Measurements from ENCODE around the gene RAB9A. TPM values are rescaled to one million over a fixed set of nuclear protein-coding genes. Genes with fewer than 3 reads are reported as not detected.
"Not testable (repeated sequence)": the region's sequence is repeated elsewhere in the genome, so short reads cannot be mapped to it uniquely, and the experiment has no call there.

RAB9A gene
- total RNA-seq, 1 experiment from 2014 or later, result 15.3 TPM

GRCh38 chrX:13670197-13670596 is 18.7 kb upstream of the RAB9A start:
- in situ Hi-C loops (cut with HindIII; ENCODE audit: low pct_unique_long_range_greater_than_20kb, low sequenced_read_pairs), result no loop called here
- no peak for TF ChIP-seq TCF7L2 (IDR thresholded peaks at IDR 0.05; ENCODE audit: low read depth, low read length)
- H3K4me3 ChIP-seq (ENCODE audit: low read depth in 2 of 2, low read length in 2 of 2), result no peak overlapping the region
- ChIA-PET POLR2A (no interaction called here), CTCF (no interaction called here)
- no peaks in the 10 kb centered on the region for H3K9me3 ChIP-seq (ENCODE audit: control insufficient read depth, insufficient read depth, low read depth, low read length)
- no peaks in the 10 kb centered on the region for H3K4me1 ChIP-seq (ENCODE audit: control insufficient read depth, insufficient read depth, low read length)
- intact Hi-C loops (cut with micrococcal nuclease; ENCODE audit: unreplicated experiment), result no loop called here
- DNase-seq (ENCODE audit: low read depth, low spot score) (no peak), ATAC-seq (no peak)
- no peaks in the 10 kb centered on the region for H3K27me3 ChIP-seq (ENCODE audit: control insufficient read depth, insufficient read depth, low read length)
- no peak overlapping the region for H3K27ac ChIP-seq (ENCODE audit: low read length)
- H3K36me3 ChIP-seq (ENCODE audit: control insufficient read depth, insufficient read depth, low read length), result no peaks in the 10 kb centered on the region
- no TSS peak for BruUV-seq (replicated peaks)

GRCh38 chrX:13673016-13673415 is 15.9 kb upstream of the RAB9A start:
- no peak for DNase-seq (ENCODE audit: low read depth, low spot score)
- in situ Hi-C loops (cut with HindIII; ENCODE audit: low pct_unique_long_range_greater_than_20kb, low sequenced_read_pairs) (no loop called here), intact Hi-C loops (cut with micrococcal nuclease; ENCODE audit: unreplicated experiment) (no loop called here)
- ChIA-PET POLR2A (no interaction called here), CTCF (no interaction called here)
- ATAC-seq, result no peak
- Histone ChIP-seq H3K9me3 (ENCODE audit: control insufficient read depth, insufficient read depth, low read depth, low read length) (no peaks in the 10 kb centered on the region), H3K27me3 (ENCODE audit: control insufficient read depth, insufficient read depth, low read length) (no peaks in the 10 kb centered on the region), H3K27ac (ENCODE audit: low read length) (no peak overlapping the region), H3K4me1 (ENCODE audit: control insufficient read depth, insufficient read depth, low read length) (no peaks in the 10 kb centered on the region), H3K4me3 (ENCODE audit: low read depth in 2 of 2, low read length in 2 of 2) (no peak overlapping the region), H3K36me3 (ENCODE audit: control insufficient read depth, insufficient read depth, low read length) (no peaks in the 10 kb centered on the region)
- TF ChIP-seq, protein P1, sequence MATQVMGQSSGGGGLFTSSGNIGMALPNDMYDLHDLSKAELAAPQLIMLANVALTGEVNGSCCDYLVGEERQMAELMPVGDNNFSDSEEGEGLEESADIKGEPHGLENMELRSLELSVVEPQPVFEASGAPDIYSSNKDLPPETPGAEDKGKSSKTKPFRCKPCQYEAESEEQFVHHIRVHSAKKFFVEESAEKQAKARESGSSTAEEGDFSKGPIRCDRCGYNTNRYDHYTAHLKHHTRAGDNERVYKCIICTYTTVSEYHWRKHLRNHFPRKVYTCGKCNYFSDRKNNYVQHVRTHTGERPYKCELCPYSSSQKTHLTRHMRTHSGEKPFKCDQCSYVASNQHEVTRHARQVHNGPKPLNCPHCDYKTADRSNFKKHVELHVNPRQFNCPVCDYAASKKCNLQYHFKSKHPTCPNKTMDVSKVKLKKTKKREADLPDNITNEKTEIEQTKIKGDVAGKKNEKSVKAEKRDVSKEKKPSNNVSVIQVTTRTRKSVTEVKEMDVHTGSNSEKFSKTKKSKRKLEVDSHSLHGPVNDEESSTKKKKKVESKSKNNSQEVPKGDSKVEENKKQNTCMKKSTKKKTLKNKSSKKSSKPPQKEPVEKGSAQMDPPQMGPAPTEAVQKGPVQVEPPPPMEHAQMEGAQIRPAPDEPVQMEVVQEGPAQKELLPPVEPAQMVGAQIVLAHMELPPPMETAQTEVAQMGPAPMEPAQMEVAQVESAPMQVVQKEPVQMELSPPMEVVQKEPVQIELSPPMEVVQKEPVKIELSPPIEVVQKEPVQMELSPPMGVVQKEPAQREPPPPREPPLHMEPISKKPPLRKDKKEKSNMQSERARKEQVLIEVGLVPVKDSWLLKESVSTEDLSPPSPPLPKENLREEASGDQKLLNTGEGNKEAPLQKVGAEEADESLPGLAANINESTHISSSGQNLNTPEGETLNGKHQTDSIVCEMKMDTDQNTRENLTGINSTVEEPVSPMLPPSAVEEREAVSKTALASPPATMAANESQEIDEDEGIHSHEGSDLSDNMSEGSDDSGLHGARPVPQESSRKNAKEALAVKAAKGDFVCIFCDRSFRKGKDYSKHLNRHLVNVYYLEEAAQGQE (IDR thresholded peaks at IDR 0.05; ENCODE audit: insufficient read depth in 1 of 2, low read depth in 2 of 2, low read length in 1 of 2), result no peak
- TF ChIP-seq POLR2AphosphoS5 (IDR thresholded peaks at IDR 0.05; ENCODE audit: low read depth, low read length) (no peak), SIN3A (IDR thresholded peaks at IDR 0.05; ENCODE audit: borderline replicate concordance, insufficient read depth, low read depth, low read length) (no peak), TCF7L2 (IDR thresholded peaks at IDR 0.05; ENCODE audit: low read depth, low read length) (no peak)
- TF ChIP-seq, protein P2, sequence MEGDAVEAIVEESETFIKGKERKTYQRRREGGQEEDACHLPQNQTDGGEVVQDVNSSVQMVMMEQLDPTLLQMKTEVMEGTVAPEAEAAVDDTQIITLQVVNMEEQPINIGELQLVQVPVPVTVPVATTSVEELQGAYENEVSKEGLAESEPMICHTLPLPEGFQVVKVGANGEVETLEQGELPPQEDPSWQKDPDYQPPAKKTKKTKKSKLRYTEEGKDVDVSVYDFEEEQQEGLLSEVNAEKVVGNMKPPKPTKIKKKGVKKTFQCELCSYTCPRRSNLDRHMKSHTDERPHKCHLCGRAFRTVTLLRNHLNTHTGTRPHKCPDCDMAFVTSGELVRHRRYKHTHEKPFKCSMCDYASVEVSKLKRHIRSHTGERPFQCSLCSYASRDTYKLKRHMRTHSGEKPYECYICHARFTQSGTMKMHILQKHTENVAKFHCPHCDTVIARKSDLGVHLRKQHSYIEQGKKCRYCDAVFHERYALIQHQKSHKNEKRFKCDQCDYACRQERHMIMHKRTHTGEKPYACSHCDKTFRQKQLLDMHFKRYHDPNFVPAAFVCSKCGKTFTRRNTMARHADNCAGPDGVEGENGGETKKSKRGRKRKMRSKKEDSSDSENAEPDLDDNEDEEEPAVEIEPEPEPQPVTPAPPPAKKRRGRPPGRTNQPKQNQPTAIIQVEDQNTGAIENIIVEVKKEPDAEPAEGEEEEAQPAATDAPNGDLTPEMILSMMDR (IDR thresholded peaks at IDR 0.05), result no peak
- no TSS peak for BruUV-seq (replicated peaks)

- no peak for DNase-seq (ENCODE audit: low read depth, low spot score)
- ChIA-PET CTCF (no interaction called here), POLR2A (no interaction called here)
- no peak overlapping the region for H3K4me3 ChIP-seq (ENCODE audit: low read depth in 2 of 2, low read length in 2 of 2)
- H3K36me3 ChIP-seq (ENCODE audit: control insufficient read depth, insufficient read depth, low read length), result no peaks in the 10 kb centered on the region
- BruUV-seq (replicated peaks), result no TSS peak
- H3K27me3 ChIP-seq (ENCODE audit: control insufficient read depth, insufficient read depth, low read length), result no peaks in the 10 kb centered on the region
- no peak for ATAC-seq
- intact Hi-C loops (cut with micrococcal nuclease; ENCODE audit: unreplicated experiment) (no loop called here), in situ Hi-C loops (cut with HindIII; ENCODE audit: low pct_unique_long_range_greater_than_20kb, low sequenced_read_pairs) (no loop called here)
- TF ChIP-seq POLR2AphosphoS5 (IDR thresholded peaks at IDR 0.05; ENCODE audit: low read depth, low read length), result no peak
- no peak for TF ChIP-seq TCF7L2 (IDR thresholded peaks at IDR 0.05; ENCODE audit: low read depth, low read length)
- TF ChIP-seq SIN3A (IDR thresholded peaks at IDR 0.05; ENCODE audit: borderline replicate concordance, insufficient read depth, low read depth, low read length), result no peak
- TF ChIP-seq, protein P1 (IDR thresholded peaks at IDR 0.05; ENCODE audit: insufficient read depth in 1 of 2, low read depth in 2 of 2, low read length in 1 of 2), result no peak
- no peak overlapping the region for H3K27ac ChIP-seq (ENCODE audit: low read length)
- H3K9me3 ChIP-seq (ENCODE audit: control insufficient read depth, insufficient read depth, low read depth, low read length), result no peaks in the 10 kb centered on the region
- H3K4me1 ChIP-seq (ENCODE audit: control insufficient read depth, insufficient read depth, low read length), result no peaks in the 10 kb centered on the region
Measured at GRCh38 chrX:13676885-13677284, 12.0 kb upstream of the RAB9A start.

- H3K27me3 ChIP-seq (ENCODE audit: control insufficient read depth, insufficient read depth, low read length); CTCF ChIA-PET; ATAC-seq; H3K4me1 ChIP-seq (ENCODE audit: control insufficient read depth, insufficient read depth, low read length); H3K27ac ChIP-seq (ENCODE audit: low read length); DNase-seq (ENCODE audit: low read depth, low spot score); intact Hi-C loops (cut with micrococcal nuclease; ENCODE audit: unreplicated experiment); in situ Hi-C loops (cut with HindIII; ENCODE audit: low pct_unique_long_range_greater_than_20kb, low sequenced_read_pairs); H3K36me3 ChIP-seq (ENCODE audit: control insufficient read depth, insufficient read depth, low read length); H3K4me3 ChIP-seq (ENCODE audit: low read depth in 2 of 2, low read length in 2 of 2); BruUV-seq (replicated peaks); POLR2A ChIA-PET; H3K9me3 ChIP-seq (ENCODE audit: control insufficient read depth, insufficient read depth, low read depth, low read length): not testable (repeated sequence)
Measured at GRCh38 chrX:13679700-13680099, 9.2 kb upstream of the RAB9A start.
